Mammary epithelial cell (primary cell): ENCODE data around the gene PTPRT.

Source experiments
- CTCF ChIP-seq, 2 donors: IDR thresholded peaks in 1 of 2; conservative IDR thresholded peaks in 1 of 2; 2 replicates each; pipeline ENCODE4 v1.5.1; 2011 to 2012; ENCODE audit warnings: inconsistent platforms in 2 of 2, low read length in 2 of 2, mild to moderate bottlenecking in 2 of 2, control low read depth in 1 of 2, low read depth in 1 of 2; ENCODE audit not compliant: insufficient read depth in 1 of 2; ENCODE audit errors: extremely low read depth in 1 of 2
- EZH2 ChIP-seq: IDR thresholded peaks from 2 replicates; pipeline ENCODE4 v1.6.1; 2012; ENCODE audit warnings: low read length, inconsistent platforms, borderline replicate concordance

DNA sequence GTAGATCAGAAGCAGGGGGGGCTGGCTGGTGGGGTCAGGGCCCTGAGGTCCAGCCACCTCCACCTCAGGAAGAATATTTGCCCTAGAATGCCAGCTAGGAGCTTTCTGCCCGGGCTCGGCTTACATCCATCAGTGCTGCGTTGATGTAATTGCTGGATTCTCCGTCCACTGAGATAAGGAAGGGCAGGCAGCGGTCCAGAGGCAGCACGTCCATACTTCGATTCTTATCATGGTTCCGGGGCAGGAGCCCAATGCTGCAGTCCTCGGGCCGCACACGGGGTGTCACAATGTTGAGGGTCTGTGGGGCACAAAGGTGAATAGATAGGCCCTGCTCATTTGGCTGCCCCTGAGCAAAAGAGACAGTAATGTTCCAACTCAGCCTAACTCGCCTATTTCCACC, 1087.7 kb downstream of the PTPRT start:
- TF ChIP-seq CTCF (conservative IDR thresholded peaks at IDR 0.05 in 1 of 2, IDR thresholded peaks at IDR 0.05 in 1 of 2; ENCODE audit: extremely low read depth in 1 of 2, insufficient read depth in 1 of 2, low read depth in 1 of 2, low read length in 2 of 2) (no peak), EZH2 (no peak)
